WTC11 (cell line): ENCODE data around the gene FEZF1. TPM values are rescaled to one million over a fixed set of nuclear protein-coding genes. Genes with fewer than 3 reads are reported as not detected.

Experiments
- ATAC-seq: fragments of 200-7000 bp; cut with Tn5 transposase; 2 replicates; pipeline ENCODE4 v1.10.0; 2021; ENCODE audit warnings: mild to moderate bottlenecking, moderate library complexity
- CTCF ChIA-PET: fragments of 300-600 bp; sonication (Branson Sonifier 250); formaldehyde crosslinking; loops from one replicate; lab custom pipeline; 2021; ENCODE audit warnings: antibody characterized with exemption; lab: Charles Lee
- POLR2A ChIA-PET: fragments of 350-600 bp; sonication (Branson Sonifier 250); formaldehyde crosslinking; loops from one replicate; lab custom pipeline; 2021; ENCODE audit warnings: antibody characterized with exemption; lab: Charles Lee
- DNase-seq: peaks from one replicate; pipeline ENCODE4 v3.0.0; 2021; ENCODE audit warnings: low spot score
- H3K27ac Mint-ChIP-seq: 2 replicates; pipeline ENCODE4 v1.8.0; 2021; ENCODE audit warnings: mixed read lengths
- H3K27me3 Mint-ChIP-seq: 2 replicates; pipeline ENCODE4 v1.8.0; 2021; ENCODE audit warnings: low read depth, mild to moderate bottlenecking, moderate library complexity, mixed read lengths
- H3K36me3 Mint-ChIP-seq: 2 replicates; pipeline ENCODE4 v1.8.0; 2021; ENCODE audit warnings: mixed read lengths
- H3K4me1 Mint-ChIP-seq: 2 replicates; pipeline ENCODE4 v1.8.0; 2022; ENCODE audit warnings: mixed read lengths
- H3K4me3 Mint-ChIP-seq: 2 replicates; pipeline ENCODE4 v1.8.0; 2021; ENCODE audit warnings: mild to moderate bottlenecking, moderate library complexity, mixed read lengths
- H3K9me3 Mint-ChIP-seq: 2 replicates; pipeline ENCODE4 v1.8.0; 2021; ENCODE audit warnings: mixed read lengths
- ATF2 ChIP-seq: sonication (generic); formaldehyde crosslinking; IDR thresholded peaks from 2 replicates; pipeline ENCODE4 v1.8.1; 2022; ENCODE audit warnings: low read depth, missing genetic modification reagents, borderline replicate concordance
- E2F5 ChIP-seq: sonication (generic); formaldehyde crosslinking; IDR thresholded peaks from 2 replicates; pipeline ENCODE4 v1.8.1; 2022; ENCODE audit warnings: mild to moderate bottlenecking, moderate library complexity, missing genetic modification reagents
- ELF4 ChIP-seq: sonication (generic); formaldehyde crosslinking; IDR thresholded peaks from 2 replicates; pipeline ENCODE4 v1.8.1; 2022; ENCODE audit warnings: low read depth, mild to moderate bottlenecking, moderate library complexity, missing genetic modification reagents
- ETV6 ChIP-seq: sonication (generic); formaldehyde crosslinking; IDR thresholded peaks from 2 replicates; pipeline ENCODE4 v1.8.1; 2022; ENCODE audit warnings: mild to moderate bottlenecking, missing genetic modification reagents
- FOXJ3 ChIP-seq: sonication (generic); formaldehyde crosslinking; IDR thresholded peaks from 2 replicates; pipeline ENCODE4 v1.9.0; 2021; ENCODE audit warnings: missing genetic modification reagents, mild to moderate bottlenecking, borderline replicate concordance
- FOXP4 ChIP-seq: sonication (generic); formaldehyde crosslinking; IDR thresholded peaks from 2 replicates; pipeline ENCODE4 v1.8.0; 2022; ENCODE audit warnings: mild to moderate bottlenecking, missing genetic modification reagents
- HMGXB4 ChIP-seq: sonication (generic); formaldehyde crosslinking; IDR thresholded peaks from 2 replicates; pipeline ENCODE4 v1.8.1; 2023; ENCODE audit warnings: mild to moderate bottlenecking, moderate library complexity, missing genetic modification reagents
- KAT7 ChIP-seq: sonication (generic); formaldehyde crosslinking; IDR thresholded peaks from 2 replicates; pipeline ENCODE4 v1.8.1; 2023; ENCODE audit warnings: missing genetic modification reagents, mild to moderate bottlenecking, borderline replicate concordance
- SP1 ChIP-seq: sonication (generic); formaldehyde crosslinking; conservative IDR thresholded peaks from 2 replicates; pipeline ENCODE4 v1.8.1; 2022; ENCODE audit warnings: missing genetic modification reagents
- ZNF121 ChIP-seq: sonication (generic); formaldehyde crosslinking; IDR thresholded peaks from 2 replicates; pipeline ENCODE4 v1.8.0; 2023; ENCODE audit warnings: missing genetic modification reagents
- ZNF425 ChIP-seq: fragments of 250-450 bp; sonication (Bioruptor Pico); conservative IDR thresholded peaks from 2 replicates; pipeline ENCODE4 v1.9.0; 2021; ENCODE audit warnings: mild to moderate bottlenecking
- total RNA-seq: library from RNA; stranded (reverse); gene quantifications from 3 replicates; pipeline ENCODE4 v1.2.3, GENCODE V29; 2021
- TF ChIP-seq, protein P1 (sequence below): sonication (generic); formaldehyde crosslinking; IDR thresholded peaks from 2 replicates; pipeline ENCODE4 v1.8.0; 2022; ENCODE audit warnings: missing genetic modification reagents

Gene FEZF1
- total RNA-seq, 1 experiment from 2014 or later, result 20.0 TPM

DNA sequence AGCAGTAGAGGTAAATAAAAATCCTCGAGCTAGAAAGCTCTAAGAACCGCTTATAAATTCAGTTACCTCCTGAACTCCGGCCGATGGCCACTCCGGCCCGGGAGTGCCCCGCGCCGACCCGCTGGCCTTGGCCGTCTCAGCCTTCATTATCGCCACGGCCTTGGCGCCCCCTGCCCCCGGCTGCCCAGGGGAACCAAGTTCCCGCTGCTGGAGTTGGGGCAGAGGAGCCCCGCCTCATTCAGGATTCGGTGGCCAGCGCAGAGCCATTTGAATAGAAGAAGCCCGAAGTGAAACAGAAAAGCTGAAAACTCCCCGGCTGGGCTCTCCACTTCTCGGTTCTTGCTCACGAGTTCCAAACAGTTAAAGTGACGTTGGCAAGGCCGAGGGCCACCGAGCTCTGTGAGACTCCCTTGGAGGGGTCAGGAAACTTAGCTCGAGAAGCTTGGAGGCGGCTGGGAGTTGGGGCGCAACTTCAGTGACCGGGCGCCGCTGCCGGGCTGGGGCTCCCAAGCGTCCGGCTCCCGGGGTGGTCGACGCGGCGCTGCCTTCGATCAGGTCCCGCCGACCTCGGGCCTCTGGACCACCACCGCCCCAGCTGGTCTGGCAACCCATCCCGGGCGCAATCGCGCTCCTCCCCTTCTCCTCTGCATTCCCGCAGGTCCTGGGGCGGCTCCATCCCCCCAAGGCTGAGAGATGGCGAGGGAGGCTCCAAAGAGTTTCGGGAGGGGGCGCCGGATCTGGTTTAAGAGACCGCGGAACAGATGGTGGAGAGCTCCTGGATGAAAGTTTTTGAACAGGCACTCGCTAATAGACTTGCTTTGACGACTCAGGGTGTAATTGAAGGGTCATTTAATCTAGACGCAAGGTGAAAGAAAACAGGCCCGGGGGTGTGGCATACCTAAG lies 5.8 kb upstream of the FEZF1 start (continued):
- TF ChIP-seq FOXP4 (CRISPR knock-in tag), result peak; percentile 49; the same call in 1 of the 2 replicates

DNA sequence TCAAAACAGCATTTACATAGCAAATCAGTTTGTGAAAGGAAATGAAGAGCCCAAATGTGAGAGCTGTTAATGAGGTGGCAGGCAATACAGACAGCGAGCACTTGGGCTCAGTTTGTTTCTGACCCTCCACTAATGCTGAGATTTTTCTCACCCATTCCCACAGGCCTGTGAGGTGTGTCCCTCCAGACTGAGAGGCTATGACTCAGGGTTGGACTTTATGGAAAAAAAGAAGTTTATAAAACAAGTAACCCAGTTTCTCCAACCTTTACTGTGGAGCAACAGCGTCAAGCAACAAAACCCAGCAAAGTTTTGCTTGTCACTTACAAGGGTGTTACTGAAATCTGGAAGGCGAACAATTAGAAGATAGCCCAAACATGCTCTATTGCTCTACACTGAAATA lies 4.9 kb upstream of the FEZF1 start:
- ATAC-seq, result no peak
- no peaks in the 10 kb centered on the region for H3K36me3 Mint-ChIP-seq
- H3K27me3 Mint-ChIP-seq, result peaks cover 91% of the 10 kb centered on the region
- CTCF ChIA-PET, result interaction anchor here (1.2 to 1.6 kb wide), 3 partner anchors 11 to 217 kb away, joined by 3 to 6 read pairs (median 4); no protein-coding TSS in a partner anchor
- TF ChIP-seq ELF4 (CRISPR knock-in tag) (no peak), FOXJ3 (CRISPR knock-in tag) (no peak)
- H3K4me3 Mint-ChIP-seq, result peak overlapping the region; percentile 85
- peaks cover 54% of the 10 kb centered on the region for H3K4me1 Mint-ChIP-seq
- POLR2A ChIA-PET, result interaction anchor here (1.2 kb wide), 1 partner anchor 71 kb away, joined by 4 read pairs; no protein-coding TSS in a partner anchor
- peak overlapping the region; percentile 80 for H3K27ac Mint-ChIP-seq
- no peaks in the 10 kb centered on the region for H3K9me3 Mint-ChIP-seq
- no peak for DNase-seq

DNA sequence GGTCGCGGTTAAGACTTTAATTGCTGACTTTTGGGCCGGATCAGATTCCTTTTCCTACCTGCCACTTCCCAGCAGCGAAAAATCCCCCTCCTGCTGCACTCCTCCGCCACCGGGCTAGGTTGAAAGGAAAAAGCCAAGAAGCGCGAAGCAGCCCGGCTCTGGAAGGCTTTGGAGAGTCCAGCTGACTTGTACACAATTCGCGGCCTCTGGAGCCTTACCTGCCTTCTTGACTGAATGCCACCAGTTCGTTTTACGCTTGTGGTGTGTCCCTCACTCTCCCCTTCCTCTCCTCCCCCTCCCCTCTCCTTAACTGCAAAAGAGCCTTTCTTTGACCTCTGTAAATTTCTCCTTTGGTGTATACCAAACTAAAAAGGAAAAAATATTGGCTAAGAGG lies 2.7 kb upstream of the FEZF1 start:
- ChIA-PET CTCF (interaction anchor here (1.5 kb wide), 1 partner anchor 11 kb away, joined by 4 read pairs; no protein-coding TSS in a partner anchor), POLR2A (no interaction called here)
- Mint-ChIP-seq H3K27me3 (peaks cover 91% of the 10 kb centered on the region), H3K27ac (0 out of 2 replicates have a peak overlapping the region, but pooled peaks have one; percentile 29), H3K36me3 (no peaks in the 10 kb centered on the region), H3K4me3 (peak overlapping the region; percentile 92), H3K9me3 (no peaks in the 10 kb centered on the region), H3K4me1 (peaks cover 54% of the 10 kb centered on the region)
- TF ChIP-seq ATF2 (no peak), KAT7 (peak; percentile 43; the same call in 1 of the 2 replicates)
- DNase-seq (peak; percentile 54), ATAC-seq (no peak)

DNA sequence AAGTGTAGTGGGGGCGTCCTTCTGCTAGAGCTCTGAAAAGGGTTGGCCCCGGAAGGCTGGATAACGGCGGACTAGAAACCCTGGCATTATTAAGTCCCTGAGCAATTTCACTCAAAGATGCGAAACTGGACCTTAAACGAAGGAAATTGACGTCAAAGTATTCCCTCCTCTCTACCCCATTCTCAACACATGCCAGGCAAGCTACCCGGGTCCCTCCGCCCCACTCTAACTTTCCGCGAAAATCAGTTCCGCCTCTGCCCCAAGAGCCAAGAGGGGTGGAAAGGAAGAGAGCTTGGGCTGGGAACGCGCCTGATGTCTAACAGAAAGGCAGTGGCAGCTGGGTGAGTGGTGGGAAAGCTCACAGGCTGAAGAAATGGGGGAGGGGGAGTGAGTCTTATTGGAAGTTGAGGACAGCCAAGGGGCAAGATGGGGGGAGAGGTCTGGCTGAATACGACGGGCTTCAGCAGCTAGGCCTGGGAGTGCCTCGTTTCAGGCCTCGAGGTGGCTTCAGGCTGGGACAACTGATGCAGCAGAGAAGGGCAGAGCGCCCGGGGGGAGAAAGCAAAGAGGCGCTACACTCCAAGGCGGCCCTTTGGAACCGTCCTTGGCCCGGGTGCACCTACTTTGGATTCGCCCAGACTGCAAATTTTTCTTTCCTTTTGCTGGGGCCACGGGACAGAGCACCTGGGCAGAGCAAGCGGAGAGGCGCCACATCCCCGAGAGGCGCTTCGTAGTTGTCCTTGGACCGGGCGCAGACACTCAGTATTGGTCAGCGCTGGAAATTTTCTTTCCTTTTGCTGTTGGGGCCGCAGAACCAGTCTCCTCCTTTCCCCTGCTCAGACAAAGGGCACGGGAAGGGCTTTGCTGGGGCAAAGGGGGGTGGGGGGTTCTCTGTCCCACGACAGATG lies 2.0 kb upstream of the FEZF1 start:
- ATAC-seq (peak; percentile 5), DNase-seq (peak; percentile 66)
- Mint-ChIP-seq H3K36me3 (no peaks in the 10 kb centered on the region), H3K4me1 (peaks cover 52% of the 10 kb centered on the region), H3K27ac (peak overlapping the region; percentile 89), H3K27me3 (peaks cover 91% of the 10 kb centered on the region), H3K9me3 (no peaks in the 10 kb centered on the region), H3K4me3 (peak overlapping the region; percentile 92)
- ChIA-PET CTCF (interaction anchor here (0.6 to 2.2 kb wide), 9 partner anchors 9 to 222 kb away, joined by 3 to 6 read pairs (median 4); no protein-coding TSS in a partner anchor), POLR2A (interaction anchor here (0.5 to 1.3 kb wide), 6 partner anchors 9 to 497 kb away, joined by 3 to 5 read pairs (median 4); partner anchors contain the start of gene AASS)
- TF ChIP-seq ZNF425, result no peak
- TF ChIP-seq ZNF121, result peak; percentile 75; the same call in 1 of the 2 replicates
- TF ChIP-seq SP1 (CRISPR knock-in tag), result no peak
- no peak for TF ChIP-seq HMGXB4
- no peak for TF ChIP-seq ETV6 (CRISPR knock-in tag)
- TF ChIP-seq E2F5 (CRISPR knock-in tag), result no peak
- TF ChIP-seq, protein P1, sequence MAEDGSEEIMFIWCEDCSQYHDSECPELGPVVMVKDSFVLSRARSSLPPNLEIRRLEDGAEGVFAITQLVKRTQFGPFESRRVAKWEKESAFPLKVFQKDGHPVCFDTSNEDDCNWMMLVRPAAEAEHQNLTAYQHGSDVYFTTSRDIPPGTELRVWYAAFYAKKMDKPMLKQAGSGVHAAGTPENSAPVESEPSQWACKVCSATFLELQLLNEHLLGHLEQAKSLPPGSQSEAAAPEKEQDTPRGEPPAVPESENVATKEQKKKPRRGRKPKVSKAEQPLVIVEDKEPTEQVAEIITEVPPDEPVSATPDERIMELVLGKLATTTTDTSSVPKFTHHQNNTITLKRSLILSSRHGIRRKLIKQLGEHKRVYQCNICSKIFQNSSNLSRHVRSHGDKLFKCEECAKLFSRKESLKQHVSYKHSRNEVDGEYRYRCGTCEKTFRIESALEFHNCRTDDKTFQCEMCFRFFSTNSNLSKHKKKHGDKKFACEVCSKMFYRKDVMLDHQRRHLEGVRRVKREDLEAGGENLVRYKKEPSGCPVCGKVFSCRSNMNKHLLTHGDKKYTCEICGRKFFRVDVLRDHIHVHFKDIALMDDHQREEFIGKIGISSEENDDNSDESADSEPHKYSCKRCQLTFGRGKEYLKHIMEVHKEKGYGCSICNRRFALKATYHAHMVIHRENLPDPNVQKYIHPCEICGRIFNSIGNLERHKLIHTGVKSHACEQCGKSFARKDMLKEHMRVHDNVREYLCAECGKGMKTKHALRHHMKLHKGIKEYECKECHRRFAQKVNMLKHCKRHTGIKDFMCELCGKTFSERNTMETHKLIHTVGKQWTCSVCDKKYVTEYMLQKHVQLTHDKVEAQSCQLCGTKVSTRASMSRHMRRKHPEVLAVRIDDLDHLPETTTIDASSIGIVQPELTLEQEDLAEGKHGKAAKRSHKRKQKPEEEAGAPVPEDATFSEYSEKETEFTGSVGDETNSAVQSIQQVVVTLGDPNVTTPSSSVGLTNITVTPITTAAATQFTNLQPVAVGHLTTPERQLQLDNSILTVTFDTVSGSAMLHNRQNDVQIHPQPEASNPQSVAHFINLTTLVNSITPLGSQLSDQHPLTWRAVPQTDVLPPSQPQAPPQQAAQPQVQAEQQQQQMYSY, result peak; percentile 4; the same call in 1 of the 2 replicates
